Measurements from ENCODE around the gene SEZ6L.

The SEZ6L gene

DNA sequence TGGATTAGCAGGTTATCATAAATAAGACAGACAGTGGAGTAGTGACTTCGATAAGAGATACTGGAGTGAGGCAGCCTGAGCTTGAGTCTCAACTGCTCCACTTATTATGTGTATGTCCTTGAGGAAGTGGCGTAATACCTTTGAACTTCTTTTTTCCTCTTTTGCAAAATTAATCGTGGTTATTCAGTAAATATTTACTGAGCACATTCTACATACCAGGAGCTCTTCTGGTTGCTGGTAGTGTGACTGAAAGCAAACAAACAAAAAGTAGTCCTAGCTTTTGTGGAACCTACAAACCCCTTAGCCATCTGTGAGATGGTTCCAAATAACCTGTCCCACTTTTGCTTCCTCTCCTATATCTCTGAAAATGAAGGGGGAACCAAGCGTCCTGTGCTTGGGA lies 134.2 kb downstream of the SEZ6L start:
- TF ChIP-seq GABPA (IDR thresholded peaks at IDR 0.05; ENCODE audit: low read depth) (no peak), SPI1 (IDR thresholded peaks at IDR 0.05; ENCODE audit: borderline replicate concordance, low read depth) (no peak), POLR2AphosphoS5 (IDR thresholded peaks at IDR 0.05; ENCODE audit: low read depth) (no peak)
- TF ChIP-seq, protein P1, sequence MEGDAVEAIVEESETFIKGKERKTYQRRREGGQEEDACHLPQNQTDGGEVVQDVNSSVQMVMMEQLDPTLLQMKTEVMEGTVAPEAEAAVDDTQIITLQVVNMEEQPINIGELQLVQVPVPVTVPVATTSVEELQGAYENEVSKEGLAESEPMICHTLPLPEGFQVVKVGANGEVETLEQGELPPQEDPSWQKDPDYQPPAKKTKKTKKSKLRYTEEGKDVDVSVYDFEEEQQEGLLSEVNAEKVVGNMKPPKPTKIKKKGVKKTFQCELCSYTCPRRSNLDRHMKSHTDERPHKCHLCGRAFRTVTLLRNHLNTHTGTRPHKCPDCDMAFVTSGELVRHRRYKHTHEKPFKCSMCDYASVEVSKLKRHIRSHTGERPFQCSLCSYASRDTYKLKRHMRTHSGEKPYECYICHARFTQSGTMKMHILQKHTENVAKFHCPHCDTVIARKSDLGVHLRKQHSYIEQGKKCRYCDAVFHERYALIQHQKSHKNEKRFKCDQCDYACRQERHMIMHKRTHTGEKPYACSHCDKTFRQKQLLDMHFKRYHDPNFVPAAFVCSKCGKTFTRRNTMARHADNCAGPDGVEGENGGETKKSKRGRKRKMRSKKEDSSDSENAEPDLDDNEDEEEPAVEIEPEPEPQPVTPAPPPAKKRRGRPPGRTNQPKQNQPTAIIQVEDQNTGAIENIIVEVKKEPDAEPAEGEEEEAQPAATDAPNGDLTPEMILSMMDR (IDR thresholded peaks at IDR 0.05; ENCODE audit: insufficient read depth, low read length): no peak
- TF ChIP-seq, protein P2, sequence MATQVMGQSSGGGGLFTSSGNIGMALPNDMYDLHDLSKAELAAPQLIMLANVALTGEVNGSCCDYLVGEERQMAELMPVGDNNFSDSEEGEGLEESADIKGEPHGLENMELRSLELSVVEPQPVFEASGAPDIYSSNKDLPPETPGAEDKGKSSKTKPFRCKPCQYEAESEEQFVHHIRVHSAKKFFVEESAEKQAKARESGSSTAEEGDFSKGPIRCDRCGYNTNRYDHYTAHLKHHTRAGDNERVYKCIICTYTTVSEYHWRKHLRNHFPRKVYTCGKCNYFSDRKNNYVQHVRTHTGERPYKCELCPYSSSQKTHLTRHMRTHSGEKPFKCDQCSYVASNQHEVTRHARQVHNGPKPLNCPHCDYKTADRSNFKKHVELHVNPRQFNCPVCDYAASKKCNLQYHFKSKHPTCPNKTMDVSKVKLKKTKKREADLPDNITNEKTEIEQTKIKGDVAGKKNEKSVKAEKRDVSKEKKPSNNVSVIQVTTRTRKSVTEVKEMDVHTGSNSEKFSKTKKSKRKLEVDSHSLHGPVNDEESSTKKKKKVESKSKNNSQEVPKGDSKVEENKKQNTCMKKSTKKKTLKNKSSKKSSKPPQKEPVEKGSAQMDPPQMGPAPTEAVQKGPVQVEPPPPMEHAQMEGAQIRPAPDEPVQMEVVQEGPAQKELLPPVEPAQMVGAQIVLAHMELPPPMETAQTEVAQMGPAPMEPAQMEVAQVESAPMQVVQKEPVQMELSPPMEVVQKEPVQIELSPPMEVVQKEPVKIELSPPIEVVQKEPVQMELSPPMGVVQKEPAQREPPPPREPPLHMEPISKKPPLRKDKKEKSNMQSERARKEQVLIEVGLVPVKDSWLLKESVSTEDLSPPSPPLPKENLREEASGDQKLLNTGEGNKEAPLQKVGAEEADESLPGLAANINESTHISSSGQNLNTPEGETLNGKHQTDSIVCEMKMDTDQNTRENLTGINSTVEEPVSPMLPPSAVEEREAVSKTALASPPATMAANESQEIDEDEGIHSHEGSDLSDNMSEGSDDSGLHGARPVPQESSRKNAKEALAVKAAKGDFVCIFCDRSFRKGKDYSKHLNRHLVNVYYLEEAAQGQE (IDR thresholded peaks at IDR 0.05; ENCODE audit: insufficient replicate concordance, low read depth): no peak
- H3K27ac ChIP-seq (replicated peaks): no peak overlapping the region
- no peaks in the 10 kb centered on the region for H3K27me3 ChIP-seq (ENCODE audit: insufficient read depth, poor library complexity, severe bottlenecking)
- no peak overlapping the region for H3K4me3 ChIP-seq (replicated peaks; ENCODE audit: insufficient read depth, low read length)
- DNase-seq (ENCODE audit: low read depth in 1 of 2, low spot score in 1 of 2): no peak

DNA sequence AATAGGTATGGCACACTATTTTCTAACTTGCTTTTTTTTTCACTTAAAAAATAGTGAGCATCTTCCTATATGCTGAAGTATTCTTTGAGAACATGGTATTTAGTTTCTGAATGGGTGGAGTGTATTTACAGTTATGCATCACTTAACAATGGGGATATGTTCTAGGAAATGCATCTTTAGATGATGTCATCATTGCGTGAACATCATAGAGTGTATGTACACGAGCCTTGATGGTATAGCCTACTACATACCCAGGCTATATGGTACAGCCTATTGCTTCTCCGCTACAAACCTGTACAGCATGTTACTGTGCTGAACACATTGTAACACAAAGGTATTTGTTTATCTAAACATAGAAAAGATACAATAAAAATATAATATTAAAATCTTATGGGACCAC lies 135.5 kb downstream of the SEZ6L start:
- no peaks in the 10 kb centered on the region for H3K27me3 ChIP-seq (ENCODE audit: insufficient read depth, poor library complexity, severe bottlenecking)
- H3K27ac ChIP-seq (replicated peaks): no peak overlapping the region
- DNase-seq (ENCODE audit: low read depth in 1 of 2, low spot score in 1 of 2): no peak
- TF ChIP-seq, protein P1 (IDR thresholded peaks at IDR 0.05; ENCODE audit: insufficient read depth, low read length): no peak
- TF ChIP-seq SPI1 (IDR thresholded peaks at IDR 0.05; ENCODE audit: borderline replicate concordance, low read depth): no peak
- TF ChIP-seq, protein P2 (IDR thresholded peaks at IDR 0.05; ENCODE audit: insufficient replicate concordance, low read depth): no peak
- TF ChIP-seq GABPA (IDR thresholded peaks at IDR 0.05; ENCODE audit: low read depth): no peak
- TF ChIP-seq POLR2AphosphoS5 (IDR thresholded peaks at IDR 0.05; ENCODE audit: low read depth): no peak
- no peak overlapping the region for H3K4me3 ChIP-seq (replicated peaks; ENCODE audit: insufficient read depth, low read length)

DNA sequence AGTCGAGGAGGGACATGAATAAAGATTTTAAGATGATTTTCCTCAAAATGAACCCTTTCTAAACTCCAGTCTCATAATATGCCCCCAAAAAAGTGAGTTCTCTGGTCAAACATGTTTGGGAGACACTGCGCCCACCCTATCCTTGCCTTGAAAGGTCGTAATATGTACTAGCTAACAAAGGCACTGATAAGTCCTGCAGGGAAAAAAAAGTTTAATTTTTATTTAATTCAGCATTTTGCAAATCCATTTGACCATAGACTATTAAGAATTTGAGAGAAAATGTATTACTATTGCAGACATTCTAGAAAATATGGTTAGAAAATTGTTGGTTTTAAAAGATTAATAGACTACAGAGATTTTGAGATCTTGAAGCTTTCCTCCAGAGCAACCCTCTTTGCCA lies 139.2 kb downstream of the SEZ6L start:
- no peak overlapping the region for H3K4me3 ChIP-seq (replicated peaks; ENCODE audit: insufficient read depth, low read length)
- TF ChIP-seq, protein P2 (IDR thresholded peaks at IDR 0.05; ENCODE audit: insufficient replicate concordance, low read depth): no peak
- TF ChIP-seq POLR2AphosphoS5 (IDR thresholded peaks at IDR 0.05; ENCODE audit: low read depth) (no peak), SPI1 (IDR thresholded peaks at IDR 0.05; ENCODE audit: borderline replicate concordance, low read depth) (no peak), GABPA (IDR thresholded peaks at IDR 0.05; ENCODE audit: low read depth) (no peak)
- TF ChIP-seq, protein P1 (IDR thresholded peaks at IDR 0.05; ENCODE audit: insufficient read depth, low read length): no peak
- DNase-seq (ENCODE audit: low read depth in 1 of 2, low spot score in 1 of 2): no peak
- no peak overlapping the region for H3K27ac ChIP-seq (replicated peaks)
- H3K27me3 ChIP-seq (ENCODE audit: insufficient read depth, poor library complexity, severe bottlenecking): no peaks in the 10 kb centered on the region
